NCI-H345 (cell line): Measurements from ENCODE around the gene KIF15.

Experiments
- DNase-seq: peaks from one replicate; lab custom pipeline; 2025; lab: John Stamatoyannopoulos, UW

The KIF15 gene

GRCh38 chr3:44877333-44877732, 115.7 kb downstream of the KIF15 start:
- no peak for DNase-seq

- DNase-seq: no peak
These were observed 118.7 kb downstream of the KIF15 start for GRCh38 chr3:44880284-44880683.

DNA sequence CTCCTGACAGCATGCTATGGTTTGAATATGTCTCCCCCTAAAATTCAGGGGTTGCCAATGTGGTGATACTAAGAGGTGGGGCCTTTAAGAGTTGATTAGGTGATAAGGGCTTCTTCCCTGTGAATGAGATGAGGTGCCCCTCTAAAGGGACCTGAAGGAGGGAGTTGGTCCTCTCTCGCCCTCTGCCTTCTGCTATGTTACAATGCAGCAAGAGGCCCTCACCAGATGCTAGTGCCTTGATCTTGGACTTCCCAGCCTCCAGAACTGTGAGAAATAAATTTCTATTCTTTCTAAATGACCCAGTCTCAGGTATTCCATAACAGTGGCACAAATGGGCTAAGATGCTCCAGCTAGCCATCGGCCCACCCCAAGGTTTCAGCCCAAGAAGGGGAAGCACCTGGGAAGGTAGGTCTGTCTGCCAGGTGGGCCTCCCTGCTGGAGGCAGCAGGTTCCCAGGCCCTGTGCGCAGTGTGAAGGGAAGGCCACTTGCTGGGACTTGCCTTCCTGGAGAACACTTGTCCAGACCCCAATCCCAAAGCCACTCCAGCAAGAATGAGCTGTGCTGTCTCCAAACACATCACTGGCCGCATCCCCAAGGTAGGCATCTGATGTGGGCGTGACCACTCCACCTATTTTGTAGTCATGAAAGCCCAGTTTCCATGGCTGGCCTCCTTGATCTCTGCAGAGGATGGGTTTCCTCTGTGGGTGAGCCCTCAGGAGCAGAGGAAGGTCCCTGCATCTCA, 121.8 kb downstream of the KIF15 start:
- DNase-seq: no peak

GRCh38 chr3:44883999-44884431, 122.4 kb downstream of the KIF15 start:
- DNase-seq: peak; percentile 66

DNA sequence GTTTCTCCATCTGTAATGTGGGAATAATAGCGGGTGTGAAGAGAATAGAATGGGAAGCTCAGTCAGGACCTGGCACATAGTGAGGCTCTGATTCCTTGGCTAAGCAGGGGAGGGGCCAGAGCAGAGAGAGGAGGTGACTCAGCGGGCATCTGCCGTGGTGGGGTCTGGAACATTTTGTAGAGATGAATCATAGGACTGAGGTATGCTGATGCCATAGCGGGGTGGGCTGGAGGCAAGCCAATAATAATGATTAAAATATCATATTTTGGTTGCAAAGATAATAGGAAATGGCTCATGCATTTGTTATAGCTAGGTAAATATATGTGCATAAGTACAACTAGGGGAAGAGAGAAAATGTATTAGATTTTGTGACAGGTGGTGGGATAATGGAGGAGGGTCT, 124.0 kb downstream of the KIF15 start:
- no peak for DNase-seq

- DNase-seq: peak; percentile 5
These were observed 125.0 kb downstream of the KIF15 start for GRCh38 chr3:44886561-44886960.

DNA sequence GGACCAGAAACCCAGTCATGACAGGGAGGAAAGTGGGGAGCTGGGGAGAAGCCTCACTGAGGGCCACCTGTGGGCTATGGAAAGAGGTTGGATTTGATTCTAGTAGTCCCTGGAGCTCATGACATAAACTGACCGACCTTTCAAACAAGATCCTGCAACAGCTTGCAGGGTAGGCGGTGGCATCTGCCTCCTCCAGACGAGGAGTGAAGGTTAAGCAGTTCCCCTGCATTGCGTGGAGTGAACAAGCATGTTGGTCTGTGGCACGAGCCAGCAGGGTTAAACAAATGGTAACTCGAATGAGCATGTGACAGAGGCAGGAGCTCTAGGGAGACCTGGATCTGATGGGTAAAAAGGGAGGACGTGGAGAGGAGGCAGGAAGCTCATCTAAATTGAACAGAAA, 125.5 kb downstream of the KIF15 start:
- no peak for DNase-seq

DNA sequence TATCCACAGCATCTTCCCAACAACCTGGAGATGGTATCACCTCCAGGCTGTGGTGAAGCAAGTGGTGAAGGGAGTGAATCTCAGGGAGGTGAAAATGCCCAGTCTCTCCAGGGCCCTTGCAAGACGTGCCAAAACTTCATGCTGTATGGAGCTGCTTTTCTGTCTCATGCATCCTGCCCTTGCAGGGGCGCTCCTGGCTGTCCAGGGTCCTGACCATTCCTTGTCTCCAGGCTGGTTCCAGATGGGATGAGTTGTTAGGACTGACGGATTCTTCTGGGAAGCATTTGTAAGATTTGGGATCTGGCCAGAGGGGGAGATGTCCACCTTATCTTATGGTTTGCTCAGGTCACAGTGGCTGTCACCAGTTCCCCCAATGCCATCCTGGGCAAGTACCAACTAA, 128.7 kb downstream of the KIF15 start:
- no peak for DNase-seq

GRCh38 chr3:44890852-44891251, 129.3 kb downstream of the KIF15 start:
- no peak for DNase-seq

DNA sequence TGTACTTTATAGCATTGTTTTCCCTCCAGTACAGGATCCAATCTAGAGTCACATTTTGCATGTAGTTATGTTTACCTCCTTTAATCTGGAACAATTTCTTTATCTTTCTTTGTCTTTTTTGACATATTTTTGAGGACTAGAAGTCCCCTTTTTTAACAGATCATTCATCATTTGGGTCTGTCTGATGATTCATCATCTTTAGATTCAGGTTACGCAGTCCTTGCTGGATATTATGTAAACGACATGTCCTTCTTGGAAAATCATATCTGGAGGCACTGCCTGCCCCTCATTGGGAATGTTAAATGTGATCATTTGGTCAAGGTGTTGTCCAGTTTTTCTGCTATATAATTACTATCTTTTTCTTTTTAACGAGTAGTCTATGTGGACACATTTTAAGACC, 131.1 kb downstream of the KIF15 start:
- no peak for DNase-seq

DNA sequence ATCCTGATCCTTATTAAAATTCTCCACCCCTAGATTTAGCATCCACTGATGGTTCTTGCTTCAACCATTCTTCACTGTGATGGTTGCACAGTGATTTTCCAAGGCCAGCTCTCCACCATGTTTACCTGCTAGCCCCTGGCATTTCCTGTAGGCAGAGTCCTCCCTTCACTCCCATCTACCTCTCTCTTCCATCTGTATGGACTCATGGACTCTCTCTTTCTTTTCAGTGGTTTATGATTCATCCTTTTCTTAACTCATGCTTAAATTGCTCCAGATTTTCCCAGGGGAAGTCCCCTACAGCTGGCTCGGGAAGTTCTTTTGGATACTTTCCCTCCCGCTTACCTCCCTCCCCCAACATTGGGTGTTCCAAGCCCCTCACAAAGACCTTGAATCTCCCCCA, 131.5 kb downstream of the KIF15 start:
- no peak for DNase-seq

DNA sequence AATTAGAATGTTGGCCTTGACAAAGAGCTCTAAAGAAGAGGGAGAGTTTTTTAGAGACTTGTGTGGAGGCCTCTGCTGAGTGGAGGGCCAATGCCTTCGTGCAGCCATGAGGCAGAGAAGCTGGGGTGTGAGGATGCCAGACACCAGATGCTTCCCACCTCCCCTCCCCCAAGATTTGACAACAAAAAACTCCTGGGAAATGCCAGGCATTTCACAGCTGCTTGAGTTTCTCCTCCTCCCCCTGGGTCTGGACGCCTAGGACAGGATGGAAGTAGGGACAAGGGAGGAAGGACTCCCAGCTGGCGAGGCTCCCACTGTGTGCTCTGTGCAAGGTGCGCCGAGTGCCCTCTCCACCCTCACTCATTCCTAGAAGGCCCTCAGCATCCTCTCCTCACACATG, 132.9 kb downstream of the KIF15 start:
- DNase-seq: no peak

GRCh38 chr3:44896440-44896839, 134.8 kb downstream of the KIF15 start:
- no peak for DNase-seq

DNA sequence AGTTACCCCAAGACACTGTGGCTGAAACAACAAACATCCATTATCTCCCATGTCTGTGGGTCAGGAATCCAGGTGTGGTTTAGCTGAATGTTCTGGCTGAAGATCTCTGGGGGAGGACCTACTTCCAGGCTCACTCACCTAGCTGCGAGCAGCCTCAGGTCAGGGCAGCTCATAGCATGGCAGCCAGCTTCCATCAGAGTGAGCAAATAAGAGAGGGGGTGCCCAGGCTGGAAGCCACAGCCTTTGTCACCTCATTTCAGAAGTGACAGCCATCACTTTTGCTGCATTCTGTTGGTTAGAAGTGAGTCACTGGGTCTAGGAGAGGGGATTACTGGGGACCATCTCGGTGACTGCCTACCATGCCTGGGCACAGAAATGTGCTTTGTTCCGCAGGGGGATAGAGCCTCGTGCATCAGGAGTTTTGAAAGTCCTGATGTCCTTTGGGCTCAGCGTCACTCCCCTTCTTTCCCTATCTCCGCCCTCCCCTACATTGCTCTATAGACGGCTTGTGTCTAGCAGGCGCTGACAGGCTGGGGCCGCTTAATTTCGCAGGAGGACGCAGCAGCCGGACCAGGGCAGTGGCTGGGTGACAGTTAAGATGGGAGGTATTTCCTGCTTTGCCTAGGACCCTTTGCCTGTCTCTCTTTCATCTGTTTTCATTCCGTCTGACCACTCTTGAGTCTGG, 138.2 kb downstream of the KIF15 start:
- DNase-seq: no peak

DNA sequence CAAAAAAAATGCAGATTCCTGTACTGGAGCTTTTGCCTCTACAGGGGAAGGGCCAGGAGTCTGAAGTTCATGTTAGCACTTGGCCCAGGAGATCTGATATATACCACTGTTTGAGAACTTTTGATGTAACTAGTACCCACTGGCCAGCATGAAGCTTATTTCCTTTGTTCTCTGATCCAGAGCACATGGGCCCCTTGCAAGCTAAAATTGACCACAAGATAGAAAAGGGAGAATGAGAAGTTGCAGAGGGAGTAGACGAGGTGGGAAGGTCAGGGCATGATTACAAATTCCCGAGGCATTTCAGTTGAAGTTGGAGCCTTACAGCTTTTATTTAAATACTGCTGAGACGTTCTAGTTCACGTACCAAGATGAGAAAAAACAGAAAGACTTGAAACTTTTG, 141.0 kb downstream of the KIF15 start:
- DNase-seq: no peak
